Mesenchymal stem cell (in vitro differentiated cells and primary cell): ENCODE measurements around the gene SRGAP1.

ENCODE experiments used
- DNase-seq: peaks from one replicate; pipeline ENCODE4 v3.0.0-alpha.2; 2013
- H2AFZ ChIP-seq: one replicate; pipeline ENCODE4 v1.6.1; 2013; ENCODE audit warnings: low read depth, mild to moderate bottlenecking, control low read depth, inconsistent platforms, low read length, moderate library complexity
- H2AK5ac ChIP-seq: 2 replicates; pipeline ENCODE4 v1.6.1; 2013; ENCODE audit warnings: low read length, moderate library complexity, mild to moderate bottlenecking, inconsistent platforms; ENCODE audit not compliant: severe bottlenecking
- H2BK120ac ChIP-seq: one replicate; pipeline ENCODE4 v1.6.1; 2013; ENCODE audit warnings: low read depth, mild to moderate bottlenecking, inconsistent platforms, low read length, moderate library complexity
- H2BK12ac ChIP-seq, 2 experiments: one replicate each; pipeline ENCODE4 v1.6.1; 2013; ENCODE audit warnings: inconsistent platforms in 2 of 2, low read length in 2 of 2, mild to moderate bottlenecking in 2 of 2, moderate library complexity in 2 of 2, control low read depth in 1 of 2
- H2BK15ac ChIP-seq: one replicate; pipeline ENCODE4 v1.6.1; 2013; ENCODE audit warnings: mild to moderate bottlenecking, low read depth, inconsistent platforms; ENCODE audit not compliant: poor library complexity, severe bottlenecking
- H2BK5ac ChIP-seq: 2 replicates; pipeline ENCODE4 v1.6.1; 2013; ENCODE audit warnings: low read depth, mild to moderate bottlenecking, low read length, control low read depth, inconsistent platforms; ENCODE audit not compliant: poor library complexity, severe bottlenecking
- H3K14ac ChIP-seq, 2 experiments: one replicate each; pipeline ENCODE4 v1.6.1; 2013; ENCODE audit warnings: inconsistent platforms in 2 of 2, low read length in 2 of 2, control low read depth in 1 of 2, mild to moderate bottlenecking in 1 of 2, moderate library complexity in 1 of 2
- H3K18ac ChIP-seq, 2 experiments: one replicate each; pipeline ENCODE4 v1.6.1; 2013; ENCODE audit warnings: inconsistent platforms in 2 of 2, low read length in 2 of 2, control low read depth in 1 of 2, low read depth in 1 of 2, mild to moderate bottlenecking in 1 of 2
- H3K23ac ChIP-seq, 2 experiments: one replicate each; pipeline ENCODE4 v1.6.1; 2013; ENCODE audit warnings: inconsistent platforms in 2 of 2, low read length in 2 of 2, mild to moderate bottlenecking in 2 of 2, moderate library complexity in 2 of 2, control low read depth in 1 of 2
- H3K27ac ChIP-seq: 2 replicates; pipeline ENCODE4 v1.5.1; 2013; ENCODE audit warnings: mild to moderate bottlenecking, moderate library complexity, low read length, control low read depth, inconsistent platforms; ENCODE audit not compliant: poor library complexity, severe bottlenecking
- H3K27me3 ChIP-seq, 2 experiments: 2 replicates each; pipeline versions ENCODE4 v1.6.1 to v1.7.0; 2013; ENCODE audit warnings: low read length in 2 of 2, mild to moderate bottlenecking in 2 of 2, moderate library complexity in 2 of 2, control low read depth in 1 of 2, inconsistent platforms in 1 of 2; ENCODE audit not compliant: control insufficient read depth in 1 of 2, insufficient read depth in 1 of 2
- H3K36me3 ChIP-seq, 2 experiments: 2 replicates each; pipeline versions ENCODE4 v1.6.1 to v1.7.0; 2013; ENCODE audit warnings: low read length in 2 of 2, control low read depth in 1 of 2, inconsistent platforms in 1 of 2, low read depth in 1 of 2, mild to moderate bottlenecking in 1 of 2; ENCODE audit not compliant: insufficient read depth in 2 of 2, control insufficient read depth in 1 of 2
- H3K4ac ChIP-seq, 2 experiments: one replicate each; pipeline ENCODE4 v1.6.1; 2013; ENCODE audit warnings: inconsistent platforms in 2 of 2, low read length in 2 of 2, mild to moderate bottlenecking in 2 of 2, moderate library complexity in 2 of 2, control low read depth in 1 of 2, low read depth in 1 of 2
- H3K4me1 ChIP-seq: 2 replicates; pipeline ENCODE4 v1.6.1; 2013; ENCODE audit warnings: low read depth, low read length, control low read depth; ENCODE audit not compliant: control insufficient read depth, insufficient read depth
- H3K4me2 ChIP-seq: 2 replicates; pipeline ENCODE4 v1.6.1; 2013; ENCODE audit warnings: low read length, mild to moderate bottlenecking, inconsistent platforms; ENCODE audit not compliant: poor library complexity, severe bottlenecking
- H3K4me3 ChIP-seq, 2 experiments: 2 replicates each; pipeline versions ENCODE4 v1.5.1 to v1.7.0; 2013; ENCODE audit warnings: low read length in 2 of 2, mild to moderate bottlenecking in 2 of 2, control low read depth in 1 of 2, low read depth in 1 of 2; ENCODE audit not compliant: insufficient read depth in 1 of 2
- H3K79me1 ChIP-seq: replicated peaks from 2 replicates; pipeline ENCODE4 v1.6.1; 2013; ENCODE audit warnings: mild to moderate bottlenecking, control low read depth, low read length, inconsistent platforms; ENCODE audit not compliant: poor library complexity, severe bottlenecking
- H3K9ac ChIP-seq: 2 replicates; pipeline ENCODE4 v1.7.0; 2013; ENCODE audit warnings: mild to moderate bottlenecking, low read length, moderate library complexity
- H3K9me3 ChIP-seq: 2 replicates; pipeline ENCODE4 v1.7.0; 2013; ENCODE audit warnings: mild to moderate bottlenecking, low read length; ENCODE audit not compliant: control insufficient read depth
- H4K8ac ChIP-seq: one replicate; pipeline ENCODE4 v1.6.1; 2013; ENCODE audit warnings: inconsistent platforms, mild to moderate bottlenecking, low read length, moderate library complexity
- H4K91ac ChIP-seq: one replicate; pipeline ENCODE4 v1.6.1; 2013; ENCODE audit warnings: mild to moderate bottlenecking, low read length, inconsistent platforms
- WGBS: methylation state at CpG from one replicate; pipeline ENCODE4 v1.1.7; 2013; ENCODE audit warnings: mixed read lengths; 5-methylcytosine and 5-hydroxymethylcytosine counted together

The SRGAP1 gene

DNA sequence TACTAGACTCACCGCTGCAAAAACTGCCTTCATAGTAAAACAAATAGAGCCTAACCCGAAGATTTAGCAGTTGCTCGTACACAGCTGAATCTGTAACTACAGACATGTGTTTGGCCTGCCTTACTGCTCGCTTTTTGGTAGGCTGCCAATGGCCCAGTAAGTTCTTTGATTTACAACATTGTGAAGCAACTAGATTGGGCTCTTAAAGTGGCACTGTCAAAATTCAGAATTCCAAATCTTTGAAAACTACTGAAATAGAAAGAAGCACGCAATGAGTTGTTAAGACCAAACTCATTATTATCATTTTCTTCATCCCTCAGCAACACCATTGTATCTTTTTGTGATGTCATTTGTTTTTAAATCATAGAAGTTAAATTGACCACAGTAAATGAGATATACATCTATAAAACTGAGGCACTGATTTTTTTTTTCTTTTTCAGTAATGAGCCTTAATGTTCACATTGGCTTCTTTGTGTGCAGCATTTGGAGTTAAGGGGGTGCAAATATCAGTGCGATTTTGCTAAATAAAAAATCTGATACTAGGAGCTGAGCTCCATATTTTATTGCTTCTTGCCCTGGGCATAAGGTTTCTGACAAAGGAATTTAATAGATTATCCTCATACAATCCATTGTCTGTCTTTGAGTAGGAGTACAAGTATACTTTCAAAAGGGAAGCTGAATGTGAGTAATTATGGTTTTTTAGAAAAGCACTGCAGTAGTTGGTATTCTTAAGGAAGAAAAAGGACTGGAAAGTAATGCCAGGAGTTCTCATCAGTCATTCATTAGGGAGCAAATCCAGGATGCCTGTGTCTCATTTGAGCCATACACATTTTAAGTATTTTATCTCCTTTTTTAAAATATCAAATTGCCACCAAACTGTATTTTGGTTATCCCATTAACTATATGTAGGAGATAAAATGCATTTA is 239.0 kb downstream of the SRGAP1 start:
- no peak overlapping the region for H3K4ac ChIP-seq
- H2BK5ac ChIP-seq = no peak overlapping the region
- no peak overlapping the region for H3K27ac ChIP-seq
- H3K79me1 ChIP-seq = peaks cover 17% of the 10 kb centered on the region
- no peak overlapping the region for H3K4me2 ChIP-seq
- H3K14ac ChIP-seq = no peak overlapping the region
- peak overlapping the region in 1 of 2 experiments; percentile 43 for H3K4me3 ChIP-seq
- no peaks in the 10 kb centered on the region for H3K9me3 ChIP-seq
- H3K9ac ChIP-seq = peak overlapping the region; percentile 78
- H2BK15ac ChIP-seq = no peak overlapping the region
- H2BK120ac ChIP-seq = no peak overlapping the region
- H4K91ac ChIP-seq = no peak overlapping the region
- H3K27me3 ChIP-seq = no peaks in the 10 kb centered on the region
- H4K8ac ChIP-seq = no peak overlapping the region
- no peaks in the 10 kb centered on the region for H3K4me1 ChIP-seq
- 68% methylated on average over 5 of the region's 6 CpGs for WGBS
- no peak overlapping the region for H2AK5ac ChIP-seq
- no peak overlapping the region for H3K23ac ChIP-seq
- H3K36me3 ChIP-seq = peaks cover 14 to 65% of the 10 kb centered on the region in 2 experiments
- no peak overlapping the region for H2BK12ac ChIP-seq
- no peak overlapping the region for H2AFZ ChIP-seq
- DNase-seq = peak; percentile 77
- H3K18ac ChIP-seq = no peak overlapping the region

DNA sequence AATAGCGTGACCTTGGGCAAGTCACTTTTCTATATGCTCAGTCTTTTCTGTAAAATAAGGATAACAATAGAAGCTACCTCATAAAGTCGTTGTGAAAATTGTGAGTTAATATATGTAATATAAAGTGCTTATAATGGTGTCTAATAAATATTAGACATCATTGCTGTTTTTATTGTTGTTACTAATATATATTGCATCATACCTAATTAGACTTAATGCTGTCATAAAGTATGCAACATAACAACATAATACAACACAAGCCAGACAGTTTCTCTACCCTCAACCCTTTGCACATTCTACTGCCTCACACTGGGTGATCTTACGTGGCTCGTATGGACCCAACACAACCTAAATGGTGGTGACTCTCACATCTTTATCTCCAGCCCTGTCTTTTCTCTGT is 240.7 kb downstream of the SRGAP1 start:
- Histone ChIP-seq H2BK5ac (no peak overlapping the region), H3K79me1 (peaks cover 12% of the 10 kb centered on the region), H3K23ac (no peak overlapping the region), H3K9ac (peak overlapping the region; percentile 86), H3K4ac (no peak overlapping the region), H3K4me1 (peaks cover 5% of the 10 kb centered on the region), H2AK5ac (no peak overlapping the region), H2AFZ (no peak overlapping the region), H2BK12ac (peak overlapping the region in 1 of 2 experiments; percentile 49), H3K36me3 (peaks cover 2 to 58% of the 10 kb centered on the region in 2 experiments), H3K4me2 (no peak overlapping the region), H3K9me3 (no peaks in the 10 kb centered on the region), H3K27ac (no peak overlapping the region), H3K14ac (no peak overlapping the region), H3K18ac (no peak overlapping the region), H3K4me3 (no peak overlapping the region), H4K91ac (no peak overlapping the region), H2BK120ac (no peak overlapping the region), H3K27me3 (no peaks in the 10 kb centered on the region), H2BK15ac (no peak overlapping the region), H4K8ac (no peak overlapping the region)
- no peak for DNase-seq
- 97% methylated on average over 2 of the region's 4 CpGs for WGBS

DNA sequence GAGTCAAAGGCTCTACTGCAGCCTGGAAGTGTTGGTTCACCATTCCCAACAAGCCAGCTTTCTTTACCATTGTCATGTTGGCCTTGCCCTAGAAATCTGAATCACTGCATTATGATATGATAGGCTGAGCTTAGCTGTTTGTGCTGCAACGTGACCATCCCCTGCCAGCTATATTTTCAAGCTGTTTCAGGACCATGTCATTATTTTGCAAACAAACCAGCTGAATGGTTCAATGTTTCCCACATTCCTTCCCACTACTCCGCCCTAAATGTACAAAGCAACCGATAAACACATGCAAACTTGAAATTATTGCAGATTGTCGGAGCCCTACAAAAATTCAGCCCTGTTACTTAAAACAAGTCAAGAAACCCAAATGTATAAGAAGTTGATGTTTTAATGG is 241.5 kb downstream of the SRGAP1 start:
- H2AFZ ChIP-seq = no peak overlapping the region
- peak overlapping the region in 1 of 2 experiments; percentile 54 for H3K23ac ChIP-seq
- peak overlapping the region; percentile 86 for H3K9ac ChIP-seq
- no peak overlapping the region for H4K8ac ChIP-seq
- no peak overlapping the region for H4K91ac ChIP-seq
- peaks cover 5 to 57% of the 10 kb centered on the region in 2 experiments for H3K36me3 ChIP-seq
- DNase-seq = no peak
- H3K4me2 ChIP-seq = no peak overlapping the region
- no peak overlapping the region for H2BK5ac ChIP-seq
- H2BK120ac ChIP-seq = no peak overlapping the region
- 85% methylated on average over 3 of the region's 4 CpGs for WGBS
- no peaks in the 10 kb centered on the region for H3K9me3 ChIP-seq
- peak overlapping the region in 1 of 2 experiments; percentile 26 for H2BK12ac ChIP-seq
- no peak overlapping the region for H3K4me3 ChIP-seq
- peaks cover 9% of the 10 kb centered on the region for H3K79me1 ChIP-seq
- H3K18ac ChIP-seq = no peak overlapping the region
- H3K14ac ChIP-seq = no peak overlapping the region
- no peak overlapping the region for H3K4ac ChIP-seq
- H3K27me3 ChIP-seq = no peaks in the 10 kb centered on the region
- peak overlapping the region; percentile 77 for H2AK5ac ChIP-seq
- H3K27ac ChIP-seq = no peak overlapping the region
- H3K4me1 ChIP-seq = peaks cover 5% of the 10 kb centered on the region
- H2BK15ac ChIP-seq = no peak overlapping the region

DNA sequence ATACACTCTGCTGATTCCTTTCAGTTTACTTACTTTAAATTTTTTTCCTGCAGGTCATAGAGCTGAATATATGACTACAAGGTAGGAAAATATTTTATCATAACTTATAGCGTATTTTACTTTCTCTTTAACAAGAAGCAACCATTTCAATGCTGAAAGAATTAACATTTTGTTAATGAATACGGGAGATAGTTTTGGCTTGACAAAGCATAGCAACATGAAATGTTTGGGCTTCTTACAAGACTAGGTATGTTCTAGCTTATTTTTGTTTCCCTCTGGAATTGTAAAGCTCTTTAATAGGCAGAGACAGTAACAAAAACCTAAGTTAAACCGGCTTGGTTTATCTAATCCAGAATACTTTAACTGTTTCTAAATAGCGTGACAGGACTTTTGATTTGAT is 242.4 kb downstream of the SRGAP1 start:
- H3K18ac ChIP-seq = no peak overlapping the region
- no peak overlapping the region for H3K4ac ChIP-seq

More for the DNA sequence above, 242.4 kb downstream of the SRGAP1 start:
- Histone ChIP-seq H3K14ac (no peak overlapping the region), H4K8ac (no peak overlapping the region), H3K4me2 (no peak overlapping the region), H3K27me3 (no peaks in the 10 kb centered on the region), H3K36me3 (peaks cover 5 to 54% of the 10 kb centered on the region in 2 experiments), H3K4me3 (no peak overlapping the region), H3K79me1 (peaks cover 12% of the 10 kb centered on the region), H3K9me3 (no peaks in the 10 kb centered on the region), H2BK12ac (no peak overlapping the region), H2AK5ac (no peak overlapping the region), H3K23ac (no peak overlapping the region), H2BK120ac (no peak overlapping the region), H2BK5ac (no peak overlapping the region), H2AFZ (no peak overlapping the region), H4K91ac (no peak overlapping the region), H2BK15ac (no peak overlapping the region), H3K27ac (peak overlapping the region; percentile 37), H3K4me1 (peaks cover 5% of the 10 kb centered on the region), H3K9ac (peak overlapping the region; percentile 86)
- DNase-seq = no peak
- 86% methylated on average over 1 of the region's 4 CpGs for WGBS
